Neural cell (in vitro differentiated cells): Measurements from ENCODE around the gene SH3BGRL.

Source experiments
- MXI1 ChIP-seq: fragments of 450-650 bp; conservative IDR thresholded peaks from 2 replicates; pipeline ENCODE4 v1.6.1; 2014; ENCODE audit warnings: antibody characterized with exemption, mild to moderate bottlenecking; ENCODE audit not compliant: poor library complexity, severe bottlenecking
- TF ChIP-seq, protein P1 (sequence below): fragments of 450-650 bp; IDR thresholded peaks from 2 replicates; pipeline ENCODE4 v1.5.1; 2014; ENCODE audit warnings: antibody characterized with exemption, mild to moderate bottlenecking, moderate library complexity; ENCODE audit not compliant: poor library complexity, severe bottlenecking
- TF ChIP-seq, protein P2 (sequence below): IDR thresholded peaks from 2 replicates; pipeline ENCODE4 v1.6.1; 2012; ENCODE audit warnings: borderline replicate concordance

DNA sequence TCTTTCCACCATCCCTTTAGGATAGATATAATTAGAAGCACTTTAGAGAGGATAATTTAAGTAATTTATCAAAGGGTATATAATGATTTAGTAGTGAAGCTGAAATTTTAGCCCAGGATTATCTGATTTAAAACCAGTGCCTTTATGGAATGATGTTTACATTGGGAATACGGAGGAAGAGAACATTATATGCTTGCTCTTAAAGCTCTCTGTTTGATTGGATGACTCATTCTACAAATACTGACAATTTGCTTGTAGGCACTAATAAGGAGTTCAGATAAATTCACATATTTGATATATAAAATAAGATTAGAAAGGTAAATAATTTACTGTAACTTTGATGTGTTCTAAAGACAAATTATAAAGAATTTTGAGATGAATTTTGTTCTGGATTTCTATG lies 84.7 kb downstream of the SH3BGRL start:
- TF ChIP-seq, protein P1, sequence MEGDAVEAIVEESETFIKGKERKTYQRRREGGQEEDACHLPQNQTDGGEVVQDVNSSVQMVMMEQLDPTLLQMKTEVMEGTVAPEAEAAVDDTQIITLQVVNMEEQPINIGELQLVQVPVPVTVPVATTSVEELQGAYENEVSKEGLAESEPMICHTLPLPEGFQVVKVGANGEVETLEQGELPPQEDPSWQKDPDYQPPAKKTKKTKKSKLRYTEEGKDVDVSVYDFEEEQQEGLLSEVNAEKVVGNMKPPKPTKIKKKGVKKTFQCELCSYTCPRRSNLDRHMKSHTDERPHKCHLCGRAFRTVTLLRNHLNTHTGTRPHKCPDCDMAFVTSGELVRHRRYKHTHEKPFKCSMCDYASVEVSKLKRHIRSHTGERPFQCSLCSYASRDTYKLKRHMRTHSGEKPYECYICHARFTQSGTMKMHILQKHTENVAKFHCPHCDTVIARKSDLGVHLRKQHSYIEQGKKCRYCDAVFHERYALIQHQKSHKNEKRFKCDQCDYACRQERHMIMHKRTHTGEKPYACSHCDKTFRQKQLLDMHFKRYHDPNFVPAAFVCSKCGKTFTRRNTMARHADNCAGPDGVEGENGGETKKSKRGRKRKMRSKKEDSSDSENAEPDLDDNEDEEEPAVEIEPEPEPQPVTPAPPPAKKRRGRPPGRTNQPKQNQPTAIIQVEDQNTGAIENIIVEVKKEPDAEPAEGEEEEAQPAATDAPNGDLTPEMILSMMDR = no peak
- TF ChIP-seq MXI1 = no peak
- TF ChIP-seq, protein P2, sequence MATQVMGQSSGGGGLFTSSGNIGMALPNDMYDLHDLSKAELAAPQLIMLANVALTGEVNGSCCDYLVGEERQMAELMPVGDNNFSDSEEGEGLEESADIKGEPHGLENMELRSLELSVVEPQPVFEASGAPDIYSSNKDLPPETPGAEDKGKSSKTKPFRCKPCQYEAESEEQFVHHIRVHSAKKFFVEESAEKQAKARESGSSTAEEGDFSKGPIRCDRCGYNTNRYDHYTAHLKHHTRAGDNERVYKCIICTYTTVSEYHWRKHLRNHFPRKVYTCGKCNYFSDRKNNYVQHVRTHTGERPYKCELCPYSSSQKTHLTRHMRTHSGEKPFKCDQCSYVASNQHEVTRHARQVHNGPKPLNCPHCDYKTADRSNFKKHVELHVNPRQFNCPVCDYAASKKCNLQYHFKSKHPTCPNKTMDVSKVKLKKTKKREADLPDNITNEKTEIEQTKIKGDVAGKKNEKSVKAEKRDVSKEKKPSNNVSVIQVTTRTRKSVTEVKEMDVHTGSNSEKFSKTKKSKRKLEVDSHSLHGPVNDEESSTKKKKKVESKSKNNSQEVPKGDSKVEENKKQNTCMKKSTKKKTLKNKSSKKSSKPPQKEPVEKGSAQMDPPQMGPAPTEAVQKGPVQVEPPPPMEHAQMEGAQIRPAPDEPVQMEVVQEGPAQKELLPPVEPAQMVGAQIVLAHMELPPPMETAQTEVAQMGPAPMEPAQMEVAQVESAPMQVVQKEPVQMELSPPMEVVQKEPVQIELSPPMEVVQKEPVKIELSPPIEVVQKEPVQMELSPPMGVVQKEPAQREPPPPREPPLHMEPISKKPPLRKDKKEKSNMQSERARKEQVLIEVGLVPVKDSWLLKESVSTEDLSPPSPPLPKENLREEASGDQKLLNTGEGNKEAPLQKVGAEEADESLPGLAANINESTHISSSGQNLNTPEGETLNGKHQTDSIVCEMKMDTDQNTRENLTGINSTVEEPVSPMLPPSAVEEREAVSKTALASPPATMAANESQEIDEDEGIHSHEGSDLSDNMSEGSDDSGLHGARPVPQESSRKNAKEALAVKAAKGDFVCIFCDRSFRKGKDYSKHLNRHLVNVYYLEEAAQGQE = no peak
